CD4-positive, alpha-beta T cell (primary cell): Measurements from ENCODE around the gene MTCL1. TPM values are rescaled to one million over a fixed set of nuclear protein-coding genes. Genes with fewer than 3 reads are reported as not detected.

ENCODE experiments used
- ATAC-seq: fragments of 200-7000 bp; cut with Tn5 transposase; one replicate; pipeline ENCODE4 v1.10.0; 2022; ENCODE audit warnings: mild to moderate bottlenecking; ENCODE audit not compliant: poor library complexity
- CTCF ChIA-PET: fragments of 350-600 bp; sonication (Branson Sonifier 250); formaldehyde crosslinking; loops from one replicate; lab custom pipeline; 2021; ENCODE audit warnings: antibody characterized with exemption, inconsistent platforms; lab: Charles Lee
- POLR2A ChIA-PET: fragments of 350-600 bp; sonication (Branson Sonifier 250); formaldehyde crosslinking; loops from one replicate; lab custom pipeline; 2021; ENCODE audit warnings: antibody characterized with exemption, inconsistent platforms; lab: Charles Lee
- DNase-seq, 14 experiments: peaks; one replicate each; pipeline ENCODE4 v3.0.0-alpha.2; 2013 to 2020; ENCODE audit warnings: mixed read lengths in 2 of 14
- H3K27ac ChIP-seq, 2 donors: one replicate each; pipeline versions ENCODE4 v1.5.1 to v1.7.0; 2013; ENCODE audit warnings: low read length in 2 of 2, low read depth in 1 of 2, mild to moderate bottlenecking in 1 of 2
- H3K27me3 ChIP-seq, 2 experiments: 1 replicate in 1 of 2; 2 replicates in 1 of 2; pipeline versions ENCODE4 v1.6.1 to v1.7.0; 2013; ENCODE audit warnings: low read length in 2 of 2, control low read depth in 1 of 2, mild to moderate bottlenecking in 1 of 2, moderate library complexity in 1 of 2; ENCODE audit not compliant: insufficient read depth in 2 of 2, control insufficient read depth in 1 of 2
- H3K36me3 ChIP-seq: one replicate; pipeline ENCODE4 v1.6.1; 2013; ENCODE audit warnings: low read length, control low read depth; ENCODE audit not compliant: insufficient read depth
- H3K4me1 ChIP-seq: one replicate; pipeline ENCODE4 v1.6.1; 2013; ENCODE audit warnings: low read length, control low read depth; ENCODE audit not compliant: insufficient read depth
- H3K4me3 ChIP-seq: one replicate; pipeline ENCODE4 v1.5.1; 2013; ENCODE audit warnings: mild to moderate bottlenecking, low read length, moderate library complexity
- H3K9me3 ChIP-seq, 2 experiments: 1 replicate in 1 of 2; 2 replicates in 1 of 2; pipeline versions ENCODE4 v1.6.1 to v1.7.0; 2013; ENCODE audit warnings: low read length in 2 of 2, mild to moderate bottlenecking in 2 of 2, control low read depth in 1 of 2, moderate library complexity in 1 of 2; ENCODE audit not compliant: control insufficient read depth in 1 of 2, insufficient read depth in 1 of 2
- H3K27ac Mint-ChIP-seq: one replicate; pipeline ENCODE4 v1.8.0; 2020; ENCODE audit warnings: mixed read lengths
- H3K27me3 Mint-ChIP-seq: one replicate; pipeline ENCODE4 v1.8.0; 2021; ENCODE audit warnings: mixed read lengths
- H3K36me3 Mint-ChIP-seq: one replicate; pipeline ENCODE4 v1.8.0; 2021; ENCODE audit warnings: low read depth, mixed read lengths
- H3K4me1 Mint-ChIP-seq: one replicate; pipeline ENCODE4 v1.8.0; 2021; ENCODE audit warnings: low read depth, mixed read lengths
- H3K4me3 Mint-ChIP-seq: one replicate; pipeline ENCODE4 v1.8.0; 2020; ENCODE audit warnings: mild to moderate bottlenecking, mixed read lengths
- H3K9me3 Mint-ChIP-seq: one replicate; pipeline ENCODE4 v1.8.0; 2020; ENCODE audit warnings: mixed read lengths
- CTCF ChIP-seq: fragments of 200-600 bp; IDR thresholded peaks from one replicate; pipeline ENCODE4 v1.8.0; 2022; ENCODE audit warnings: antibody characterized with exemption, mild to moderate bottlenecking
- intact Hi-C, 2 experiments: fragments of 100-400 bp; cut with DNase I in 1 of 2; cut with micrococcal nuclease in 1 of 2; formaldehyde crosslinking; loops; one replicate each; pipeline versions ENCODE4 v1.15.1 to v1.9.0; 2023 to 2025; cut with DNase I, micrococcal nuclease
- total RNA-seq, 174 experiments: library from RNA in 2 of 174; stranded (reverse) in 2 of 174; gene quantifications; one replicate each; pipeline ENCODE4 v1.2.3 and lab custom pipeline; 2021 to 2026

MTCL1 gene
- total RNA-seq, 2 experiments from 2014 or later: 0.11 to 0.55 TPM

- ChIA-PET CTCF (interaction anchor here (0.8 kb wide), 1 partner anchor 31 kb away, joined by 3 read pairs; no protein-coding TSS in a partner anchor), POLR2A (no interaction called here)
- no peaks in the 10 kb centered on the region for H3K4me1 Mint-ChIP-seq
- no peak overlapping the region for H3K4me3 ChIP-seq
- no peaks in the 10 kb centered on the region for H3K4me1 ChIP-seq
- no peaks in the 10 kb centered on the region for H3K36me3 Mint-ChIP-seq
- no peaks in the 10 kb centered on the region for H3K9me3 ChIP-seq
- ATAC-seq: no peak
- no peaks in the 10 kb centered on the region for H3K36me3 ChIP-seq
- H3K4me3 Mint-ChIP-seq: no peak overlapping the region
- H3K27me3 ChIP-seq: no peaks in the 10 kb centered on the region
- no peak overlapping the region for H3K27ac ChIP-seq
- DNase-seq: no peak
- H3K27ac Mint-ChIP-seq: no peak overlapping the region
- TF ChIP-seq CTCF: no peak
- peaks cover 5% of the 10 kb centered on the region for H3K27me3 Mint-ChIP-seq
- intact Hi-C loops: no loop called here
- H3K9me3 Mint-ChIP-seq: no peaks in the 10 kb centered on the region
Observed at GRCh38 chr18:8684577-8684976, 20.8 kb upstream of the MTCL1 start.

- H3K4me1 Mint-ChIP-seq: no peaks in the 10 kb centered on the region
- DNase-seq (no peak), ATAC-seq (no peak)
- H3K36me3 Mint-ChIP-seq: no peaks in the 10 kb centered on the region
- ChIA-PET CTCF (interaction anchor here (0.8 to 1.6 kb wide), 2 partner anchors 11 to 31 kb away, joined by 3 to 6 read pairs; no protein-coding TSS in a partner anchor), POLR2A (no interaction called here)
- H3K9me3 Mint-ChIP-seq: no peaks in the 10 kb centered on the region
- Histone ChIP-seq H3K4me3 (no peak overlapping the region), H3K4me1 (no peaks in the 10 kb centered on the region), H3K9me3 (no peaks in the 10 kb centered on the region), H3K27me3 (no peaks in the 10 kb centered on the region), H3K36me3 (no peaks in the 10 kb centered on the region), H3K27ac (no peak overlapping the region)
- peaks cover 5% of the 10 kb centered on the region for H3K27me3 Mint-ChIP-seq
- no peak for TF ChIP-seq CTCF
- H3K4me3 Mint-ChIP-seq: no peak overlapping the region
- intact Hi-C loops: no loop called here
- no peak overlapping the region for H3K27ac Mint-ChIP-seq
Observed at GRCh38 chr18:8685141-8685913, 20.0 kb upstream of the MTCL1 start.

- ChIA-PET POLR2A (no interaction called here), CTCF (interaction anchor here (1.6 kb wide), 1 partner anchor 11 kb away, joined by 6 read pairs; no protein-coding TSS in a partner anchor)
- no peaks in the 10 kb centered on the region for H3K9me3 Mint-ChIP-seq
- H3K4me3 Mint-ChIP-seq: no peak overlapping the region
- Histone ChIP-seq H3K9me3 (no peaks in the 10 kb centered on the region), H3K27me3 (no peaks in the 10 kb centered on the region), H3K36me3 (no peaks in the 10 kb centered on the region), H3K4me1 (no peaks in the 10 kb centered on the region), H3K4me3 (no peak overlapping the region), H3K27ac (no peak overlapping the region)
- DNase-seq (no peak), ATAC-seq (no peak)
- H3K4me1 Mint-ChIP-seq: no peaks in the 10 kb centered on the region
- intact Hi-C loops: no loop called here
- H3K27ac Mint-ChIP-seq: no peak overlapping the region
- peaks cover 5% of the 10 kb centered on the region for H3K27me3 Mint-ChIP-seq
- TF ChIP-seq CTCF: no peak
- H3K36me3 Mint-ChIP-seq: no peaks in the 10 kb centered on the region
Observed at GRCh38 chr18:8685914-8686216, 19.5 kb upstream of the MTCL1 start.
